ENCODE results near the gene CD68.
"Not testable (repeated sequence)": the region's sequence is repeated elsewhere in the genome, so short reads cannot be mapped to it uniquely, and the experiment has no call there.

CD68 gene

GRCh38 chr17:7613769-7614424, 34.5 kb downstream of the CD68 start:
- no peak for DNase-seq (ENCODE audit: low read depth)

DNA sequence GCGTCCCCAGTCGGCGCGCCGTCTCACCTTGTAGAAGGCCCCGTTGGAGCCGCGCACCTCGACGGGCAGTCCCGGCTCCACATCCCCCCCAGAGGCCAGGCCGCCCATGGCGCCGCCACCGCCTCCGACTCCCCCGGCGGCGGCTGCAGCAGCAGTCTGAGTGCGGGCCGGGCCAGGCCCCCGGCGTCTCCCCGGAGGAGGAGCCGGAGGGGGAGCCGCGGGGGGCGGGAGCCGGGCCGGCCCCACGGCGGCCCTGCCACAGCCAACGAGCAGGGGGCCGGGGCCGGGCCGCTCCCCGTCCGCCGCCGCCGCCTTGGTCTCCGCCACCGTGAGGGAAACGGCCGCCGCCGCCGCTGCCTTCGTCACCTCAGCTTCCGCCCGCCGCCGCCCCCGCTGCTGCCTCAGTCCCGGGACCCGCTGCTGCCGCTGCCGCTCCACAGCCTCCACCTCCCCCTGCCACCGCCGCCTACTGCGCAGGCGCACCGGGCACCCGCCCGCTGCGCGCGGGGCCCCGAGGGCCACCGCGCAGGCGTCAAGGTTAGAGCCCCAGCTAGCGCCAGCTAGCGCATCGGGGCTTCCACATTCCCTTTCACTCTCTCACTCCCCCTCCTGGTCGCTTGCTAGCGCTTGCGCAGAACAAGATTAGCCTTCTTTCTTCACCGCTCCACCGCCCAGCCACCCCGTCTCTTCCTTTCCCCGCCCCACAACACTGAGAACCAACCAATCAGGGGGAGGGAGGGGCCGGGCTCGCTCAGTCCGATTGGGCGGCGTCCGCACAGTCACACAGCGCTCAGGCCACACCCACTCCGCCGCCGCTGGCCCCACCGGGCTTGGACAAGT, 35.2 kb downstream of the CD68 start, which contains the start of gene FXR2:
TSS of gene FXR2 (minus strand) at position 473 of the 840 bp plus-strand sequence. CDS start at position 108, 365 bp downstream.
- peak; percentile 94 for DNase-seq (ENCODE audit: low read depth)

- DNase-seq (ENCODE audit: low read depth) = no peak
These were observed 35.9 kb downstream of the CD68 start for GRCh38 chr17:7615265-7615747.

DNA sequence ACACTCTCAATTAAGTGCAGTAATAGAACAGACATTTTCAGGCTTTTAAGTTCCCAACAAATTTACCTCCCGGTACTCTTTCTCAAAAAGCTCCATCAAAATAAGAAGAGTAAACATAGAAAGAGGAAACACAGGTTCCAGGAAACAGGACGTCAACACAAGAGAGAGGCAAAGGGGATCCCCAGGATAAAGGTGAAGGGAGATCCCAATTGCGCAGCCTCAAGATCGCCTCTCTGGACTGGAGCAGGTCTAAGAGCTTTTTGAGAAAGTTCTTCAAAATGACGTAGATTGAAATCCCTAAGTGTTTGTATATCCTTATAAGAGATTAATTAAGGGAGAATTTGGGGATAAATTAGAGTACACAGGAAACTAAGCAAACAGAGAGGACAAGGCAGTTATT, 39.2 kb downstream of the CD68 start:
- no peak for DNase-seq (ENCODE audit: low read depth)

- no peak for DNase-seq (ENCODE audit: low read depth)
These were observed 41.4 kb downstream of the CD68 start for GRCh38 chr17:7620835-7621234.

GRCh38 chr17:7623661-7624060, 44.2 kb downstream of the CD68 start:
- DNase-seq (ENCODE audit: low read depth) = no peak

DNA sequence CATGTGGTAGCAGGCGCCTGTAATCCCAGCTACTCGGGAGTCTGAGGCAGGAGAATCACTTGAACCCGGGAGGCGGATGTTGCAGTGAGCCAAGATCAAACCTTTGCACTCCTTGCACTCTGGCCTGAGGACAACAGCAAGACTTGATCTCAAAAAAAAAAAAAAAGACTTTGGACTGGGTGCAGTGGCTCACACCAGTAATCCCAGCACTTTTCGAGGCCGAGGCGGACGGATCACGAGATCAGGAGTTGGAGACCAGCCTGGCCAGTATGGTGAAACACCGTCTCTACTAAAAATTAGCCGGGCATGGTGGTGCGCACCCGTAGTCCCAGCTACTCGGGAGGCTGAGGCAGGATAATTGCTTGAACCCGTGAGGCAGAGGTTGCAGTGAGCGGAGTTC, 46.3 kb downstream of the CD68 start:
- DNase-seq (ENCODE audit: low read depth) = not testable (repeated sequence)

DNA sequence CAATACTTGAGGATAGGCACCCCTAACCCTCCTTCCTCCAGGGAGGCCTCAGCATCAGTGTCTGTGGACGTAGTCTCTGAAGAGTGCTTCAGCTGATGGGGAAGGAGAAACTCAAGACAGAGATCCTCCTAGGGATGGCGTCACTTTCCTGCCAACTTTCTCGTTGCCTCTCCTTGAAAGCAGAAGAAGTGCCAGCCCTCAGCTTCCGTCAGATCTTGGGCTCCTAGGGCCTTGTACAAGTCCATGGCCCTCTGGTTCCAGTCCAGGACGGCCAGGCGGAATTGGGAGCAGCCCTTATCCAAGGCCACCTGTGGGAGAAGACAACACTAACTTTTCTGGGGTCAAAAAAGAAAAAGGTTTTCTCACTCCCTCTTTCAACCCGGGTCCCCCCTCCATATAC, 46.9 kb downstream of the CD68 start:
- DNase-seq (ENCODE audit: low read depth) = no peak

DNA sequence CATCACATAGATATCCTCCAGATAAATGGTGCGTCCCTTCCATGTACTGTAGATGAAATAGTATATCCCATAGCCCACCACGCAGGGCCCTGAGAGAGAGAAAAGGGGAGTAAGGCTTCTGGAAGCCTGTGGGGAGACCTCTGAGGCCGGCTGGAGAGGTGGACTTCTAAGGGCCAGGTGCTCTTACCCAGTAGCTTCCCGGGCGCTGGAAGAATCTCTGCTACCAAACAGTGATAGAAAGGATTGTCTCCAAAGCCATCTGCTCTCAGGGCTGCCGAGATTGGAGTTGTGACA, 47.5 kb downstream of the CD68 start:
- DNase-seq (ENCODE audit: low read depth) = no peak

DNA sequence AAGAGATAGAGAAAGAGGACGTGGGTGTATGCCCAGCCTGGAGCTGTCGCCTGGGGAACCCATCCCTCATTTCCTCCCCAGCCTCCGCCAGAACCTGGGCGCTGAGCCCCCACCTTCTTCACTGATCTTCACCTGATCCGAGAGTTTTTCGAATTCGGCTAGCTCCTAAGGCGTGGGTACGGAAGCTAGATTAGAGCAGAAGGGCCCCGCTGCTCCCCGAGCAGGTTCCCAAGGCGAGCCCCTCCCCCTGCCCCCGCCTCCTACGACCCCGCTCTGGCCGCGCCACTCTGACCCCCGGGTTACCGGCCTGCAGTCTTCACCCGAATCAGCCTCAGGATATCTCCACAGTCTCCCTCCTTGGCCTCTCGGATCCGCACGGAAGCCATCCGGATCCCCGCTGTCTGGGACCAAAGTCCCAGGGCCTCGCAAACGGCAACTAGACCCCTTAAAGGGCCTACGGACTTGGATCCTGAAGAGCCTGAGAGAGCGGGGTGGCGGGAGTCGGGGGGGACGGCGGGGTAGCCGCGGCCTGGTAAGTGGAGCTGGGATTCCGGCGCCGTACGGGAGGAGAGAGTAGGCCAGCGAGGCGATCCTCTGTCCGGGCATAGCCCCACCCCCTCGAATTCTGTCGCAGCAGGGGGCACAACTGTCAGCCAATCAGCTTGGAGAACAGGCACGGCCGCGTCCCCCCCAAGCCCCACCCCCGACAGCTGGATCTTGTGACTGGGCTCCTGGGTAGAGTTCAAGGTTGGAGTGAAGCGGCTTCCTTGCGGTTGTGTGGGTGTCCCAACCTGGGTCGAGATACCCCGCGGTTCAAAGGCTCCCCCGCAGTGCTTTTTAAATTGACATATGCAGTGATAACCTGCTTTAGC, 48.0 kb downstream of the CD68 start, which contains the start of gene SAT2:
TSS of gene SAT2 (minus strand) at position 572 of the 872 bp plus-strand sequence. CDS start at position 386, 186 bp downstream.
- DNase-seq (ENCODE audit: low read depth) = peak; percentile 69

- no peak for DNase-seq (ENCODE audit: low read depth)
These were observed 50.6 kb downstream of the CD68 start, which contains the start of gene SHBG for GRCh38 chr17:7629939-7630571. TSS of gene SHBG (plus strand) at chr17:7630135. CDS start at chr17:7630173, 38 bp downstream.
